Left forelimb (tissue), 1 donor: ENCODE data around the gene TBX10.
"Not testable (repeated sequence)": the region's sequence is repeated elsewhere in the genome, so short reads cannot be mapped to it uniquely, and the experiment has no call there.

ENCODE experiments used
- DNase-seq: peaks from one replicate; pipeline ENCODE4 v3.0.0-alpha.2; 2018; ENCODE audit warnings: low spot score

TBX10 gene

DNA sequence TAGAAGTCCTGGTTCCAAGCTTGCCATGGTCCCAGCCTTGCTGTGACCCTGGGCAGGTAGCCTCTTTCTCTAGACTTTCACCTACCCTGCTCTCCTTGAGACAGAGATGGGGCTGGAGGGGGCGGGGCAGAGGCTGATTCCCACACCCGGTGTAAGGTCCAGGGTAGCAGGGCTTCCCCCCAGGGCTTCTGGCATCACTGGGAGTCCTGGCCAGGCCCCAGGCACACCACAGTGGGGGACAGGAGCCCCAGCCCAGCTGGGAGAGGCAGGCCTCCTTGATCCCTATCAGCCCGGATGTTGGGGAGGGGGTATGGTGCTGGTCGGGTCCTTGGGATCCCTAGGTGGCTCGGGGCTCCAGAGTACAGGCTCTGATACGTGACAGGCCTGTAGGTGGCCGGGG is 8.2 kb downstream of the TBX10 start:
- DNase-seq = peak; percentile 60

GRCh38 chr11:67630943-67631331 is 8.6 kb downstream of the TBX10 start:
- no peak for DNase-seq

- no peak for DNase-seq
These were observed 9.2 kb downstream of the TBX10 start for GRCh38 chr11:67630228-67630942.

- peak; percentile 99 for DNase-seq
These were observed 10.0 kb downstream of the TBX10 start, which contains the start of gene NUDT8 for GRCh38 chr11:67629386-67630227. Gene NUDT8, minus strand, starts transcription at chr11:67629937. Its CDS starts 26 bp downstream, at chr11:67629911.

GRCh38 chr11:67628710-67629385 is 10.7 kb downstream of the TBX10 start:
- DNase-seq = peak; percentile 57

DNA sequence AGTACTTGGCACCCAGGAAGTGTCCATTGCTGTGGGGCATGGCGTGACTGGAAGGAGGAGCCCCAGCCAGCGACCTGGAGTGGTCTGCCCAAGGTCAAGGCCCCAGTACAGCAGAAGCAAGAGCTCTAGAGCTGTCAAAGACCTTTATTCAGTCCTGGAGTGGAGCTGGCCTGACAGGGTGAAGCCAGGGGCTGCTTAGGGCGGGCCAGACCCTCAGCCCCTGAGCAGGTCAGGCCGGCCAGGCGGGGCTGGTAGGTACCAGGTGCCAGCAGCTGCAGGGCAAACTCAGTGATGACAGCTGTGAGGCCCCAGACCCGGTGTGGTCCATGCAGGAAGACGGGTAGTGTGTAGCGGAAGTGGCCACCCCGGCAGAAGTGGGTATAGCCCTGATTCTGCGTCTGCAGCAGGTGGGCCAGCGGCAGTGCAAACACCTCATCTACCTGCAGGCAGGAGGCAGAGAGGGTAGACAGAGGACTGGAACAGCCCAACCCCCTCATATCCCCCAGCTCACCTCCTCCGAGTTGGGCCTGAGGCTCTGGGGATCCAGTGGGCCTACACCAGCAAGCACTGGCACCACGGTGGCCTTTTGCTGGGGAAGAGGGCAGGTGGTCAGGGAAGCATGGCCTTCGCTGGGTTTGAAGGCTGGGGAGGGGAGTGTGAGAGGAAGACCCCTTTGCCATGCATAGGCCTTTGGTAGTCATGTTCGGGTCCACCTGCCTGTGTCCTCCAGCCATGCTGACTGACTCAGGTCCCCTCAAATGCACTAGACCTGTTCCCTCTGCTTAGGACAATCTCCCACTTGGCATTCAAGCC is 11.5 kb downstream of the TBX10 start:
- peak; percentile 60 for DNase-seq

GRCh38 chr11:67627441-67627811 is 12.1 kb downstream of the TBX10 start:
- peak; percentile 55 for DNase-seq

GRCh38 chr11:67626970-67627369 is 12.6 kb downstream of the TBX10 start:
- peak; percentile 59 for DNase-seq

- DNase-seq = not testable (repeated sequence)
These were observed 13.3 kb downstream of the TBX10 start for GRCh38 chr11:67626131-67626833.

DNA sequence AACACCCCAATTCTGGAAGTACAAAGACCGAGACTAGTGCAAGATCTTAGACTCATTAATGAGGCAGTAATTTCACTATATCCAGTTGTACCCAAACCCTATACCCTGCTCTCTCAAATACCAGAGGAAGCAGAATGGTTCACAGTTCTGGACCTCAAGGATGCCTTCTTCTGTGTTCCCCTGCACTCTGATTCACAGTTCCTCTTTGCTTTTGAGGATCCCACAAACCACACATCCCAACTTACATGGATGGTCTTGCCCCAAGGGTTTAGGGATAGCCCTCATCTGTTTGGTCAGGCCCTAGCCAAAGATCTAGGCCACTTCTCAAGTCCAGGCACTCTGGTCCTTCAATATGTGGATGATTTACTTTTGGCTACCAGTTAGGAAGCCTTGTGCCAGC is 15.8 kb downstream of the TBX10 start:
- DNase-seq = not testable (repeated sequence)

GRCh38 chr11:67622905-67623304 is 16.7 kb downstream of the TBX10 start:
- not testable (repeated sequence) for DNase-seq

DNA sequence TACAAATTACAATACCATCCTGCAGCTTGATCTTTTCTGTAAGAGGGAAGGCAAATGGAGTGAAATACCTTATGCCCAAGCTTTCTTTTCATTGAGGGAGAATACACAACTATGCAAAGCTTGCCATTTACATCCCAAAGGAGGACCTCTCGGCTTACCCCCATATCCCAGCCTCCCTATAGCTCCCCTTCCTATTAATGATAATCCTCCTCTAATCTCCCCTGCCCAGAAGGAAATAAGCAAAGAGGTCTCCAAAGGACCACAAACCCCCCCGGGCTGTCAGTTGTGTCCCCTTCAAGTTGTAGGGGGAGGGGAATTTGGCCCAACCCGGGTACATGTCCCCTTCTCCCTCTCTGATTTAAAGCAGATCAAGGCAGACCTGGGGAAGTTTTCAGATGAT is 17.6 kb downstream of the TBX10 start:
- DNase-seq = not testable (repeated sequence)

DNA sequence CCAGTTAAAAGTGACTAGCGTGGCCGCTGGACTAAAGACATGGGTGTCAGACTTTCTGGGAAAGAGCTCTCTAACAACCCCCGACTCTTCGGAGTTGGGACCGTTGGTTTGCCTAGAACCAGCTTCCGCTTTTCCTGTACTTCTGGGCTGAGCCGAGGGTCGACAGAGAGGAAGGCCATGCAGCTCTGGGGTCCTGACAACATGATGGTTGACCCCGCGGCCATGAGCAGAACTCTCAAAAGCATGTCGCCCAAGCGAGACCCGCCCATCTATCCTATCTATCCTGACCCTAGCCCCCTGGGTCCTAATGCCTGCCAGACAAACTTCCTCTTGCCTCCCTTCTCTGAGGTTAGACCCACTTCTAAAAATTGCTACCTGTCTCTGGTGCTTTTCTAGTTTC is 18.9 kb downstream of the TBX10 start:
- DNase-seq = not testable (repeated sequence)

- not testable (repeated sequence) for DNase-seq
These were observed 19.6 kb downstream of the TBX10 start for GRCh38 chr11:67619683-67620618.

DNA sequence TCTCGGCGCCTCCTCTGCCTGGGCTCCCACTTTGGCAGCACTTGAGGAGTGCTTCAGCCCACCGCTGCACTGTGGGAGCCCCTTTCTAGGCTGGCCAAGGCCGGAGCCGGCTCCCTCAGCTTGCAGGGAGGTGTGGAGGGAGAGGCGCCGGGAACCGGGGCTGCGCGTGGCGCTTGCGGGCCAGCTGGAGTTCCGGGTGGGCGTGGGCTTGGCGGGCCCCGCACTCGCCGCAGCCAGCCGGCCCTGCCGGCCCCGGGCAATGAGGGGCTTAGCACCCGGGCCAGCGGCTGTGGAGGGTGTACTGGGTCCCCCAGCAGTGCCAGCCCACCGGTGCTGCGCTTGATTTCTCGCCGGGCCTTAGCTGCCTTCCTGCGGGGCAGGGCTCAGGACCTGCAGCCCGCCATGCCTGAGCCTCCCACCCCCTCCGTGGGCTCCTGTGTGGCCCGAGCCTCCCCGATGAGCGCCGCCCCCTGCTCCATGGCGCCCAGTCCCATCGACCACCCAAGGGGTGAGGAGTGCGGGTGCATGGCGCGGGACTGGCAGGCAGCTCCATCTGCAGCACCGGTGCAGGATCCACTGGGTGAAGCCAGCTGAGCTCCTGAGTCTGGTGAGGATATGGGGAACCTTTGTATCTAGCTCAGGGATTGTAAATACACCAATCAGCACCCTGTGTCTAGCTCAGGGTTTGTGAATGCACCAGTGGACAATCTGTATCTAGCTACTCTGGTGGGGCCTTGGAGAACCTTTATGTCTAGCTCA is 20.5 kb downstream of the TBX10 start:
- not testable (repeated sequence) for DNase-seq

- no peak for DNase-seq
These were observed 22.2 kb downstream of the TBX10 start for GRCh38 chr11:67617243-67617953.

- DNase-seq = no peak
These were observed 22.9 kb downstream of the TBX10 start for GRCh38 chr11:67616431-67617242.
